NOMO-1 (cell line): Measurements from ENCODE around the gene MEIKIN.
"Not testable (repeated sequence)": the region's sequence is repeated elsewhere in the genome, so short reads cannot be mapped to it uniquely, and the experiment has no call there.

ENCODE experiments used
- DNase-seq, 2 experiments: peaks; one replicate each; lab custom pipeline; 2025; ENCODE audit not compliant: unreplicated experiment in 2 of 2; lab: John Stamatoyannopoulos, UW

MEIKIN gene

GRCh38 chr5:131914472-131914871, 31.0 kb downstream of the MEIKIN start:
- DNase-seq: no peak

- no peak for DNase-seq
Observed at GRCh38 chr5:131913603-131914002, 31.9 kb downstream of the MEIKIN start.

- DNase-seq: no peak
Observed at GRCh38 chr5:131906668-131907067, 38.8 kb downstream of the MEIKIN start.

- peak in 1 of 2 experiments; percentile 4 for DNase-seq
Observed at GRCh38 chr5:131902266-131902665, 43.2 kb downstream of the MEIKIN start.

GRCh38 chr5:131899686-131900085, 45.8 kb downstream of the MEIKIN start:
- DNase-seq: no peak

GRCh38 chr5:131883984-131884383, 61.5 kb downstream of the MEIKIN start:
- DNase-seq: no peak

GRCh38 chr5:131879705-131880104, 65.8 kb downstream of the MEIKIN start:
- no peak for DNase-seq

- DNase-seq: no peak
Observed at GRCh38 chr5:131877873-131878272, 67.6 kb downstream of the MEIKIN start.

- not testable (repeated sequence) for DNase-seq
Observed at GRCh38 chr5:131871251-131871650, 74.2 kb downstream of the MEIKIN start.

GRCh38 chr5:131867524-131867923, 77.9 kb downstream of the MEIKIN start:
- no peak for DNase-seq

GRCh38 chr5:131863700-131864099, 81.8 kb downstream of the MEIKIN start:
- no peak for DNase-seq

- DNase-seq: no peak
Observed at GRCh38 chr5:131857388-131857787, 88.1 kb downstream of the MEIKIN start.

- DNase-seq: no peak
Observed at GRCh38 chr5:131855452-131855851, 90.0 kb downstream of the MEIKIN start.

GRCh38 chr5:131854134-131854533, 91.3 kb downstream of the MEIKIN start:
- DNase-seq: peak; percentile 38 to 45

- no peak for DNase-seq
Observed at GRCh38 chr5:131848662-131849061, 96.8 kb downstream of the MEIKIN start.

GRCh38 chr5:131846536-131846935, 98.9 kb downstream of the MEIKIN start:
- DNase-seq: no peak

- no peak for DNase-seq
Observed at GRCh38 chr5:131845828-131846227, 99.6 kb downstream of the MEIKIN start.

- DNase-seq: not testable (repeated sequence)
Observed at GRCh38 chr5:131842971-131843370, 102.5 kb downstream of the MEIKIN start.

- DNase-seq: not testable (repeated sequence)
Observed at GRCh38 chr5:131832702-131833101, 112.8 kb downstream of the MEIKIN start.

GRCh38 chr5:131825404-131826013, 120.0 kb downstream of the MEIKIN start:
- DNase-seq: no peak

- no peak for DNase-seq
Observed at GRCh38 chr5:131824631-131825030, 120.8 kb downstream of the MEIKIN start.

GRCh38 chr5:131821221-131821620, 124.2 kb downstream of the MEIKIN start:
- DNase-seq: no peak
